ENCODE data around the gene ATP9A. TPM values are rescaled to one million over a fixed set of nuclear protein-coding genes. Genes with fewer than 3 reads are reported as not detected.

ATP9A gene
- total RNA-seq, 1 experiment from 2014 or later: 18.6 TPM

DNA sequence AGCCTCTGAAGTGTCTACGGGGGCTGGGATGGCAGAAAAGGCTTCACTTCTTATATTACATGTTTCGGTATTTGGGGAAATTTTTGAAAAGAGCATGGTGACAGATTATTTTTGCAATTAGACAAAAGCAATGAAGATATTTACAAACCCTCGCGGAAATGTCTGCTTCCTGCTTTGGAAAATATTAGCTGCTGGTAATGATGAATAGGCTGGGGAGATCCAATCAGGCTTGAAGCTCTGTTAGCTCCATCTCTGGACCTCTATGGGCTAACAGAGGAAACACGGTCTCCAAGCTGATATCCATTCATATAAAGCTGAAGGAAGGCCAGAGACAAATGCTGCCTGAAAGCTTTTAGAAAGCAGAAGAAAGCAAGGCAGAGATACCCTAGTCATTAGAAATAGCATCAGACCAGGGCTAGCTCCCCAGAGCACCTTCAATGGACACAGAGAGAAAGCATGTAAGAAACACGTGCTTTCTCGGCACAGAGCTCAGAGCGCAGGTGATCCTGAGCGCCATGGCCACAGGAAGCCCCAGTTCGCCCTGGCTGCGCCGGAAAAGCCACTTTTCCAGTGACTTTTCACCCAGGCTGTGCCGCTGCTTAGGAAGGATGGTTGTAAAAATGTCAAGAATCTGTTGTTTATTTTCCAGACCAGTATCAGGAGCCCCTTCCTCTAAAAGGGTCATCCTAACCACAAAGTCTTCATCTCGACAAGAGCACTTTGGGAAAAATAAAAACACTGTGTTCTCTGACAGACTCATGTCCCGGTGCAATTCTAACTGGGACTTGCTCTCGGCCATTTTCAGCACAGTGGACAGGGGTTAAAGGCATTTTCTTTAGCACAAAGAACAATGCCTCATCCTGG, 157.2 kb downstream of the ATP9A start:
- Histone ChIP-seq H3K79me2 (ENCODE audit: low read depth) (no peaks in the 10 kb centered on the region), H3K9me2 (ENCODE audit: insufficient read depth) (no peaks in the 10 kb centered on the region), H3K4me3 (no peak overlapping the region), H3K9me3 (ENCODE audit: insufficient read depth, low read depth) (no peaks in the 10 kb centered on the region), H3K27ac (no peak overlapping the region), H3K4me2 (no peak overlapping the region), H2AFZ (no peak overlapping the region), H3K4me1 (replicated peaks; ENCODE audit: insufficient read depth) (no peaks in the 10 kb centered on the region), H3K27me3 (ENCODE audit: insufficient read depth, low read depth) (no peaks in the 10 kb centered on the region), H4K20me1 (ENCODE audit: insufficient read depth) (no peaks in the 10 kb centered on the region), H3F3A (ENCODE audit: insufficient read depth, low read depth) (0 out of 2 replicates have a peak, but pooled peaks cover 5% of the 10 kb centered on the region), H3K36me3 (ENCODE audit: low read depth) (no peaks in the 10 kb centered on the region)
- TF ChIP-seq, protein P1, sequence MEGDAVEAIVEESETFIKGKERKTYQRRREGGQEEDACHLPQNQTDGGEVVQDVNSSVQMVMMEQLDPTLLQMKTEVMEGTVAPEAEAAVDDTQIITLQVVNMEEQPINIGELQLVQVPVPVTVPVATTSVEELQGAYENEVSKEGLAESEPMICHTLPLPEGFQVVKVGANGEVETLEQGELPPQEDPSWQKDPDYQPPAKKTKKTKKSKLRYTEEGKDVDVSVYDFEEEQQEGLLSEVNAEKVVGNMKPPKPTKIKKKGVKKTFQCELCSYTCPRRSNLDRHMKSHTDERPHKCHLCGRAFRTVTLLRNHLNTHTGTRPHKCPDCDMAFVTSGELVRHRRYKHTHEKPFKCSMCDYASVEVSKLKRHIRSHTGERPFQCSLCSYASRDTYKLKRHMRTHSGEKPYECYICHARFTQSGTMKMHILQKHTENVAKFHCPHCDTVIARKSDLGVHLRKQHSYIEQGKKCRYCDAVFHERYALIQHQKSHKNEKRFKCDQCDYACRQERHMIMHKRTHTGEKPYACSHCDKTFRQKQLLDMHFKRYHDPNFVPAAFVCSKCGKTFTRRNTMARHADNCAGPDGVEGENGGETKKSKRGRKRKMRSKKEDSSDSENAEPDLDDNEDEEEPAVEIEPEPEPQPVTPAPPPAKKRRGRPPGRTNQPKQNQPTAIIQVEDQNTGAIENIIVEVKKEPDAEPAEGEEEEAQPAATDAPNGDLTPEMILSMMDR (conservative IDR thresholded peaks at IDR 0.05): no peak
- TF ChIP-seq EZH2 (IDR thresholded peaks at IDR 0.05; ENCODE audit: low read depth): no peak
- CTCF ChIA-PET: interaction anchor here (1.0 kb wide), 1 partner anchor 13 kb away, joined by 3 read pairs; no protein-coding TSS in a partner anchor
- no TSS peak for BruUV-seq (replicated peaks)
- no peak for DNase-seq
- intact Hi-C loops (cut with micrococcal nuclease; ENCODE audit: unreplicated experiment): no loop called here
- POLR2A ChIA-PET (ENCODE audit: unreplicated experiment): no interaction called here

DNA sequence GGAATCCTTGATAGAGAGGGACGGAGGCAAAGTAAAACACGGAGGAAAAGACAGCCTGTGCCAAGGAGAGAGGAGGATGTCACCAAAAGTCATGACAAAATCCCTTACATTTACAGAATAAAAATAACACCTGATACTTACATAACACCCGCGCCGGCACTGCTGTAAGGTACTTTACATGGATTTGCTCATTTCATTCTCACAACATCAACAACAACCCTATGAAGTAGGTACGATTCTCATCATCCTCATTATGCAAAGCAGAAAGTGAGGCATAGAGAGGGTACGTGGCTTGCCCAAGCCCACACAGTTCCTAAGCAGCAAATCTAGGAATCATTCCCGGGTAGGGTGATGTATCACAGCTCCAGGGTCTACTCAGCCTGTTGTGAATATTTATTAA, 158.1 kb downstream of the ATP9A start:
- intact Hi-C loops (cut with micrococcal nuclease; ENCODE audit: unreplicated experiment): no loop called here
- no TSS peak for BruUV-seq (replicated peaks)

DNA sequence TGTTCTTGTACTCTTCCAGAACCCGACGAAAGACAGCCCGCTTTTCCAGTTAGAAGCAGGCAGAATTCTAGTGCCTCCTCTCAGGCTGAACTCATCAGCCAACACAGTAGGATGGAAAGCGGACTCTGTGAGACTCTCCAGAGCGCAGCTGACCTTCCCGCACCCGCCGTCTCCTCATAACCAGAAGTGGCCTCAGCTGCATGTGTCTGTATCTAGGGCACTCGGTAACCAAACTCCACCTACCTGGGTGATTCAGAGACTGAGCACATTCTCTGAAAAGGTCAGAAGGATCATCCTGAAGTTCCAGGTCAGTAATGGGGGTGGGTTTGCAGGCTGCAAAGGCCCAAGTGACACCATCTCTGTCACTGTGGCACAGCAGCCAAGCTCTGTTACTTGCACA, 158.9 kb downstream of the ATP9A start:
- Histone ChIP-seq H4K20me1 (ENCODE audit: insufficient read depth) (no peaks in the 10 kb centered on the region), H3K27ac (no peak overlapping the region), H3K4me3 (no peak overlapping the region), H3K36me3 (ENCODE audit: low read depth) (no peaks in the 10 kb centered on the region), H3K4me1 (replicated peaks; ENCODE audit: insufficient read depth) (no peaks in the 10 kb centered on the region), H3K79me2 (ENCODE audit: low read depth) (no peaks in the 10 kb centered on the region), H3K27me3 (ENCODE audit: insufficient read depth, low read depth) (no peaks in the 10 kb centered on the region), H3F3A (ENCODE audit: insufficient read depth, low read depth) (0 out of 2 replicates have a peak, but pooled peaks cover 5% of the 10 kb centered on the region), H3K4me2 (no peak overlapping the region), H3K9me2 (ENCODE audit: insufficient read depth) (no peaks in the 10 kb centered on the region), H2AFZ (no peak overlapping the region), H3K9me3 (ENCODE audit: insufficient read depth, low read depth) (no peaks in the 10 kb centered on the region)
- intact Hi-C loops (cut with micrococcal nuclease; ENCODE audit: unreplicated experiment): no loop called here
- ChIA-PET POLR2A (ENCODE audit: unreplicated experiment) (no interaction called here), CTCF (interaction anchor here (0.8 kb wide), 1 partner anchor 635 kb away, joined by 4 read pairs; no protein-coding TSS in a partner anchor)
- DNase-seq: no peak
- no peak for TF ChIP-seq EZH2 (IDR thresholded peaks at IDR 0.05; ENCODE audit: low read depth)
- TF ChIP-seq, protein P1 (conservative IDR thresholded peaks at IDR 0.05): no peak
- BruUV-seq (replicated peaks): no TSS peak

More for the DNA sequence above, 158.1 kb downstream of the ATP9A start:
- Histone ChIP-seq H3K9me3 (ENCODE audit: insufficient read depth, low read depth) (no peaks in the 10 kb centered on the region), H3K36me3 (ENCODE audit: low read depth) (no peaks in the 10 kb centered on the region), H3K79me2 (ENCODE audit: low read depth) (no peaks in the 10 kb centered on the region), H3K4me1 (replicated peaks; ENCODE audit: insufficient read depth) (no peaks in the 10 kb centered on the region), H3K4me3 (no peak overlapping the region), H3F3A (ENCODE audit: insufficient read depth, low read depth) (0 out of 2 replicates have a peak, but pooled peaks cover 5% of the 10 kb centered on the region), H3K4me2 (no peak overlapping the region), H2AFZ (no peak overlapping the region), H3K9me2 (ENCODE audit: insufficient read depth) (no peaks in the 10 kb centered on the region), H3K27ac (no peak overlapping the region), H3K27me3 (ENCODE audit: insufficient read depth, low read depth) (no peaks in the 10 kb centered on the region), H4K20me1 (ENCODE audit: insufficient read depth) (no peaks in the 10 kb centered on the region)
- ChIA-PET POLR2A (ENCODE audit: unreplicated experiment) (no interaction called here), CTCF (no interaction called here)
- TF ChIP-seq, protein P1 (conservative IDR thresholded peaks at IDR 0.05): no peak
- TF ChIP-seq EZH2 (IDR thresholded peaks at IDR 0.05; ENCODE audit: low read depth): no peak
- no peak for DNase-seq
